ENCODE results near the gene FIGN.

FIGN gene

GRCh38 chr2:163570391-163570790 is 165.4 kb downstream of the FIGN start:
- no peak for DNase-seq (ENCODE audit: low read depth in 1 of 2, low spot score in 1 of 2)

- DNase-seq (ENCODE audit: low read depth in 1 of 2, low spot score in 1 of 2): no peak
Measured at GRCh38 chr2:163565192-163565591, 170.6 kb downstream of the FIGN start.

- DNase-seq (ENCODE audit: low read depth in 1 of 2, low spot score in 1 of 2): no peak
Measured at GRCh38 chr2:163564236-163564635, 171.6 kb downstream of the FIGN start.

- DNase-seq (ENCODE audit: low read depth in 1 of 2, low spot score in 1 of 2): no peak
Measured at GRCh38 chr2:163563336-163563735, 172.5 kb downstream of the FIGN start.

- no peak for DNase-seq (ENCODE audit: low read depth in 1 of 2, low spot score in 1 of 2)
Measured at GRCh38 chr2:163558251-163559021, 177.4 kb downstream of the FIGN start.

DNA sequence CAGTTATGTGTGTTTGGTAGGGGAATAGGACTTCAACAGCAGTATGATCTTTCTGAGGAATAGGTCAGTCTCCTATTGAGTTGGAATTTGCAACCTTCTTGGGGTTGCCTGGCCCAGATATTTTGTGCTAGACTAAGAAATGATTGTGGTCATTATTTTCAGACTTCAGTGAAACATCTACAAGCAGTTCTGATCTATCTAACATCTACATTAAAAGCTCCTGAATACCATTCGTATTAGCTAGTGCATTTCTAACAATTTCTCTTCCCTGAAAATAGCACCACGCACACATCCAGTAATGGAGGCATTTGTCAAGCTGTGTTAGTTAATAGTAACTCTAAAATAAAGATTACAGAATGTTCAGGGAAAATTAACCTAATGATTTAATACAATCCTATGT is 179.3 kb downstream of the FIGN start:
- no peak for DNase-seq (ENCODE audit: low read depth in 1 of 2, low spot score in 1 of 2)

GRCh38 chr2:163554864-163555263 is 180.9 kb downstream of the FIGN start:
- DNase-seq (ENCODE audit: low read depth in 1 of 2, low spot score in 1 of 2): no peak

GRCh38 chr2:163553601-163554000 is 182.2 kb downstream of the FIGN start:
- no peak for DNase-seq (ENCODE audit: low read depth in 1 of 2, low spot score in 1 of 2)

- no peak for DNase-seq (ENCODE audit: low read depth in 1 of 2, low spot score in 1 of 2)
Measured at GRCh38 chr2:163552758-163553157, 183.1 kb downstream of the FIGN start.

DNA sequence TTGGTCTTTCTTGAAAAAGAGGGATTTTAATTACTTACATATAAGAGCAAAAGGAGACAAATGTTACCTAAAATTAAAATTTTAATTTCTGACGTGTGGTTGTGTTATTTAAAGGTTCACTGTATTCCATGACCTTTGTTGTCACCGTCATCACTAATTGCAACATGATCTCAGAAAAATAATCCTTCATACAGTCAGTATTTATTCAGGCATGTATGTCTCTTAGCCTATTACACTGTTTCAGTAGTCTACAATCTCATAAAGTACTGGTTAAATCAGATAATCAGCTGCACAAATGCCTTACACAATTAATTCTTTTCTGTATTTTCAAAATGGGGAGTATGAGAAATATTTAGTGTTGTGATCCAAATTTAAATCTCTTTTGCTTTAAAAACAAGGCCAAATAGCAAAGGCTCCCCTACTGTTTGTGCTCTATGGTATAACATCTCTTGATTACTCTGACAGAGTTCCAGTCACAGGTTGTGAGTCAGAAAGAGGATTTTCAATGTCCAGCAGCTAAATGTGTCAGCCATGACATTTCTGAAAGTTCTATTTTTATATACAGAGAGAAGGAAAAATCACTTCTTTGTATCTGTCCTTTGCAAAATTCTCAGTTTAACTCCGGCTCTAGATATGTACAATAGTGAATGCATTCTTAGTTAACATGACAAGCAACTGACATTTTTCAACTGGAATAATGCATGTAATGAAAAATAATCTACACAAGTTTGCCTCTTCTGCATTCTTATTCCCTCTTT is 184.0 kb downstream of the FIGN start:
- DNase-seq (ENCODE audit: low read depth in 1 of 2, low spot score in 1 of 2): no peak

GRCh38 chr2:163548970-163549369 is 186.8 kb downstream of the FIGN start:
- DNase-seq (ENCODE audit: low read depth in 1 of 2, low spot score in 1 of 2): no peak

Measured in stimulated activated CD4-positive, alpha-beta T cell treated with anti-CD3 and anti-CD28 coated beads, Interleukin-15, amount 100 ng/mL, for 1 hour (primary cell).